SJCRH30 (cell line): ENCODE measurements around the gene TSHZ2. TPM values are rescaled to one million over a fixed set of nuclear protein-coding genes. Genes with fewer than 3 reads are reported as not detected.

Experiments
- DNase-seq, 2 experiments: peaks; one replicate each; pipeline ENCODE4 v3.0.0-alpha.2; 2015 to 2020
- H3K27ac ChIP-seq: fragments of 250-450 bp; sonication (Bioruptor Pico); 2 replicates; pipeline ENCODE4 v1.5.1; 2020; ENCODE audit warnings: mild to moderate bottlenecking, moderate library complexity
- H3K27me3 ChIP-seq: fragments of 250-450 bp; sonication (Bioruptor Pico); 2 replicates; pipeline ENCODE4 v1.5.1; 2020; ENCODE audit warnings: mild to moderate bottlenecking, moderate library complexity
- H3K36me3 ChIP-seq: fragments of 250-450 bp; sonication (Bioruptor Pico); 2 replicates; pipeline ENCODE4 v1.5.1; 2020; ENCODE audit warnings: mild to moderate bottlenecking, moderate library complexity
- H3K4me1 ChIP-seq: fragments of 250-450 bp; sonication (Bioruptor Pico); 2 replicates; pipeline ENCODE4 v1.5.1; 2020; ENCODE audit warnings: mild to moderate bottlenecking, moderate library complexity
- H3K4me3 ChIP-seq: fragments of 250-450 bp; sonication (Bioruptor Pico); 2 replicates; pipeline ENCODE4 v1.5.1; 2020; ENCODE audit warnings: mild to moderate bottlenecking, moderate library complexity
- H3K9me3 ChIP-seq: fragments of 250-450 bp; sonication (Bioruptor Pico); replicated peaks from 2 replicates; pipeline ENCODE4 v1.5.1; 2020; ENCODE audit warnings: mild to moderate bottlenecking, moderate library complexity
- total RNA-seq: library from RNA; depleted of rRNA; stranded (reverse); fragments of >200 nt; shearing (Covaris generic); gene quantifications from 2 replicates; pipeline ENCODE4 v1.2.3, GENCODE V29; 2014

TSHZ2 gene
- total RNA-seq, 1 experiment from 2014 or later = not detected

DNA sequence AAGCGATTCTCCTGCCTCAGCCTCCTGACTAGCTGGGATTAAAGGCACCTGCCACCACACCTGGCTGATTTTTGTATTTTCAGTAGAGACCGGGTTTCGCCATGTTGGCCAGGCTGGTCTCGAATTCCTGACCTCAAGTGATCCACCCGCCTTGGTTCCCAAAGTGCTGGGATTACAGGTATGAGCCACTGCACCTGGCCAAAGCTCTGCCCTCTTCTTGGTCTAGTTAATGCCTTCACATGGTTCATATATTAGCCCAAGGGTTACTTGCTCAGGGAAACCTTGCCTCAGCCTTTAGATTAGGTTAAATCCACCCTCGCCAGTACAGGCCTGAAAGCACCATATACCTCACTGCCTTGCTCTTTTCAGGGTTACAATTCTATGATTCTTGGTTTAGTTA lies 26.1 kb downstream of the TSHZ2 start:
- Histone ChIP-seq H3K36me3 (no peaks in the 10 kb centered on the region), H3K27ac (no peak overlapping the region), H3K4me3 (no peak overlapping the region), H3K27me3 (peaks cover 15% of the 10 kb centered on the region), H3K4me1 (no peaks in the 10 kb centered on the region), H3K9me3 (no peaks in the 10 kb centered on the region)
- DNase-seq = no peak

GRCh38 chr20:52999040-52999439 lies 26.9 kb downstream of the TSHZ2 start:
- DNase-seq = no peak
- H3K27ac ChIP-seq = no peak overlapping the region
- H3K4me3 ChIP-seq = no peak overlapping the region
- no peaks in the 10 kb centered on the region for H3K9me3 ChIP-seq
- peaks cover 9% of the 10 kb centered on the region for H3K27me3 ChIP-seq
- no peaks in the 10 kb centered on the region for H3K4me1 ChIP-seq
- H3K36me3 ChIP-seq = no peaks in the 10 kb centered on the region

DNA sequence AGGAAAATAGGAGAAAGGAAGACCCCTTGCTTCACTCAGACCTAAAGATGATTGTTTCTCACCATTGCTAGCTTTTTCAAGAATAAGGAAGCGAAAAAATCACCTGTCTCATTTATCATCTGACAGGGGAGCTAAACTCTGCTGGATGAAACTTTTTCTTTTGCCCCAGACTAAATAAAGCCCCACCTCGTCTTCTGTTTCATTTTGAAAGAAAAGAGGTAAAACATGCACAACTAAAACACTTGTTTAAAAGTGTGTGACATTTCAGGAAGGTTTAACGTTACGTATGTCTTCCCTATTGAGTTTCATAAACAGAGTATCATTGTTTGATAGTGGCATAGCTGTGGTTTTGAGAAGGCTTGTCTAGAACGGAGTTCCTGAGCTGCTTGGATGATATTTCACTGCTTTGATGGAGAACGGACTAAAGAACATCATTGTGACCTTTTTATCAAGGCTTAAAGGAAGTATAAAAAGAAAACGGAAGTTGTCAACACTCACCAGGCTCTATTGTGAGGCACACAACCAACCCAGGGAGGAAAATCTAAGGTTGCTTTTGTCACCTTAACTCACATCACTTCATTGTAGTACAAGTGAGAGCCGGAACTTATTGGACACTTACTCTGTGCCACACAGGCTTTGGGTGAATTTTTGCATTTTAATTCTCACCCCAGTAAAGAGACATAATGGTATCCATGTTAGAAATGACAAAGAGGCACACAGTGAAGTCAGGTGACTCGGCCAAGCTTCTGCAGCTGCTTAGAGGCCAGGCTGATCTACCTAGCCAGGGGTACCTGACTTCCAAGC lies 29.5 kb downstream of the TSHZ2 start:
- no peak overlapping the region for H3K27ac ChIP-seq
- no peaks in the 10 kb centered on the region for H3K9me3 ChIP-seq
- peaks cover 4% of the 10 kb centered on the region; the same call in 1 of the 2 replicates for H3K27me3 ChIP-seq
- no peaks in the 10 kb centered on the region for H3K36me3 ChIP-seq
- no peak for DNase-seq
- H3K4me3 ChIP-seq = no peak overlapping the region
- no peaks in the 10 kb centered on the region for H3K4me1 ChIP-seq

- no peak for DNase-seq
- H3K4me1 ChIP-seq = no peaks in the 10 kb centered on the region
- no peak overlapping the region for H3K27ac ChIP-seq
- no peak overlapping the region for H3K4me3 ChIP-seq
- H3K36me3 ChIP-seq = no peaks in the 10 kb centered on the region
- peaks cover 4% of the 10 kb centered on the region; the same call in 1 of the 2 replicates for H3K27me3 ChIP-seq
- no peaks in the 10 kb centered on the region for H3K9me3 ChIP-seq
Measured at GRCh38 chr20:53002786-53003185, 30.6 kb downstream of the TSHZ2 start.

GRCh38 chr20:53003420-53004154 lies 31.4 kb downstream of the TSHZ2 start:
- no peaks in the 10 kb centered on the region for H3K4me1 ChIP-seq
- H3K4me3 ChIP-seq = no peak overlapping the region
- H3K36me3 ChIP-seq = no peaks in the 10 kb centered on the region
- H3K27me3 ChIP-seq = no peaks in the 10 kb centered on the region; the same call in 1 of the 2 replicates
- no peak for DNase-seq
- no peaks in the 10 kb centered on the region for H3K9me3 ChIP-seq
- H3K27ac ChIP-seq = no peak overlapping the region

- DNase-seq = no peak
- Histone ChIP-seq H3K36me3 (no peaks in the 10 kb centered on the region), H3K9me3 (no peaks in the 10 kb centered on the region), H3K27me3 (no peaks in the 10 kb centered on the region; the same call in 1 of the 2 replicates), H3K4me1 (no peaks in the 10 kb centered on the region), H3K4me3 (no peak overlapping the region), H3K27ac (no peak overlapping the region)
Measured at GRCh38 chr20:53004267-53004813, 32.2 kb downstream of the TSHZ2 start.

DNA sequence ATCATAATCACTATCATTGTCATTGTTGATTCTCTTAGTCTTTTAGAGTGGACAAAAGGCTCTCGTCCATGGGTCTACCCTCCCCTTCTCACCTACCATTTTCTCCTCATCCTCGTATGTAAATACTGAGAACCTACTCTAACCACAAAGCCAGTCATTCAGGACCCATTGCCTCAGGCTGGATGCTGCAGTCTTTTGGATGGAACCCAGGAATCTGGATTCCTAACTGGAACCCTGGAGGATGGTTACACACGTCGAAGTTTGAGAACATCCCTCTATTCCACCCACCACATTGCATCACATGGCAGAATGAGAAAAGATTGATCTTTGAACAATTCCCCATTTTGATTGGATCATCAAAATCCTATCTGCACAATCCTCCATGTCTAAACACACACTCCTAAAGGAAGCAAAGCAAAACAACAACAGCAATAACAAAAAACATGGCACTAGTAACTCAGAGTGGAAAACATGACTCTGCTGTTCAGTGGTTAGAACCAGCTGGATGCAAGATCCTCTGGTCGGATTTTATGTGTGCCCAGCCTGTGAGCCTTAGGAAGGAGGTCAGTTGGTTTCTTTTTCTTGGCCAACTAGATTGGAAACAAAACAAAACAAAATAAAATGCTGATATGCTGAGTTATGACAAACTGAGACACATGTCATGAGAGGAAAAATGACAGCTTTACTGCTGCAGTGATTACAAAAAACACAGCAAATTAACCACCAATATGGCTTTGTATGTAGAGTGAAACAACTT lies 38.0 kb downstream of the TSHZ2 start:
- no peaks in the 10 kb centered on the region for H3K9me3 ChIP-seq
- H3K27me3 ChIP-seq = no peaks in the 10 kb centered on the region
- no peaks in the 10 kb centered on the region for H3K4me1 ChIP-seq
- H3K27ac ChIP-seq = no peak overlapping the region
- no peaks in the 10 kb centered on the region for H3K36me3 ChIP-seq
- DNase-seq = no peak
- H3K4me3 ChIP-seq = no peak overlapping the region

DNA sequence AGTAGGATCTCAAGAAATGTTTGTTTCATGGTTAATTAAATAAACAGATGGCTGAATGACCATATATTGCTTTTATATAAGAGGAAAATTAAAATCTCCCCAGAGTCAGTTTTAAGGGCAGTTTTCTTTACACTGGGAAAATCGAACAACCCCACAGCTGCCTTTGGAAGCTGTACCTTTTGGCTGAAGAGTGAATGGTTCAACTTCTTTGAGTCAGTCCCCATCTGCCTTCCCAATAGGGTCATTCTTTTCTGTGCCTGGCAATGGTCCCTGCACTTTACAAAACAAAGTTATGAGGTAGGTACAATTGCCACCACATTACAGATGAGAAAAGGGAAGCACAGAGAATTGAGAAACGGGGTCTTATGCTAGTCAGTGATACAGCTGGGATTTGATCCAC lies 39.5 kb downstream of the TSHZ2 start:
- H3K9me3 ChIP-seq = no peaks in the 10 kb centered on the region
- H3K4me3 ChIP-seq = no peak overlapping the region
- H3K27ac ChIP-seq = no peak overlapping the region
- no peaks in the 10 kb centered on the region for H3K27me3 ChIP-seq
- DNase-seq = no peak
- no peaks in the 10 kb centered on the region for H3K4me1 ChIP-seq
- no peaks in the 10 kb centered on the region for H3K36me3 ChIP-seq

DNA sequence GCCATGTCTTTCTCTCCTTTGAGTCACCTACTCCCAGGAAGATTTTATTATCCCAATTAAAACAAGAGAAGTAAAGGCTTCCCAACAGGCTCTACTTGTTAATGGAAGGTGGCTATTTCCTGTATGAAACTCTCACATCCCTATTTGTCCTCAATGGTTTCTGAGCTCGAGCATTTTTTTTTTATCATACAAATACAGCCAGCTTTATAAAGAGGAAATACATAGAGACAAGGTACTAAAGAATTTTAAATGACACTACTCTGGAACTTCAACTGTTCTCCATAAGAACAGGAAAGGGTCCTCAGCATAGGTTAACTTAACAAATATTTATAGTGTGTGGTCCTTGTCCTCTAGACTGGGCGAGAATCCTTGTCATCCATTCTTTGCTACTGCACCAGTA lies 41.0 kb downstream of the TSHZ2 start:
- H3K4me1 ChIP-seq = no peaks in the 10 kb centered on the region
- no peaks in the 10 kb centered on the region for H3K36me3 ChIP-seq
- no peaks in the 10 kb centered on the region for H3K9me3 ChIP-seq
- 0 out of 2 replicates have a peak, but pooled peaks cover 6% of the 10 kb centered on the region for H3K27me3 ChIP-seq
- no peak overlapping the region for H3K27ac ChIP-seq
- no peak overlapping the region for H3K4me3 ChIP-seq
- DNase-seq = no peak

GRCh38 chr20:53013847-53014246 lies 41.7 kb downstream of the TSHZ2 start:
- H3K27ac ChIP-seq = no peak overlapping the region
- H3K4me1 ChIP-seq = no peaks in the 10 kb centered on the region
- no peak overlapping the region for H3K4me3 ChIP-seq
- no peaks in the 10 kb centered on the region for H3K9me3 ChIP-seq
- no peaks in the 10 kb centered on the region for H3K36me3 ChIP-seq
- 0 out of 2 replicates have a peak, but pooled peaks cover 6% of the 10 kb centered on the region for H3K27me3 ChIP-seq
- no peak for DNase-seq

GRCh38 chr20:53016071-53016470 lies 43.9 kb downstream of the TSHZ2 start:
- no peaks in the 10 kb centered on the region for H3K9me3 ChIP-seq
- no peak for DNase-seq
- H3K4me3 ChIP-seq = no peak overlapping the region
- H3K27me3 ChIP-seq = 0 out of 2 replicates have a peak, but pooled peaks cover 11% of the 10 kb centered on the region
- H3K4me1 ChIP-seq = no peaks in the 10 kb centered on the region
- no peak overlapping the region for H3K27ac ChIP-seq
- no peaks in the 10 kb centered on the region for H3K36me3 ChIP-seq

GRCh38 chr20:53016534-53017042 lies 44.4 kb downstream of the TSHZ2 start:
- no peaks in the 10 kb centered on the region for H3K36me3 ChIP-seq
- H3K27me3 ChIP-seq = 0 out of 2 replicates have a peak, but pooled peaks cover 11% of the 10 kb centered on the region
- H3K9me3 ChIP-seq = no peaks in the 10 kb centered on the region
- no peaks in the 10 kb centered on the region for H3K4me1 ChIP-seq
- DNase-seq = no peak
- no peak overlapping the region for H3K4me3 ChIP-seq
- H3K27ac ChIP-seq = no peak overlapping the region

- no peak for DNase-seq
- H3K36me3 ChIP-seq = no peaks in the 10 kb centered on the region
Measured at GRCh38 chr20:53017206-53017605, 45.0 kb downstream of the TSHZ2 start.

GRCh38 chr20:53019464-53019863 lies 47.3 kb downstream of the TSHZ2 start:
- Histone ChIP-seq H3K4me3 (no peak overlapping the region), H3K27me3 (peaks cover 14% of the 10 kb centered on the region; the same call in 1 of the 2 replicates), H3K27ac (no peak overlapping the region), H3K9me3 (no peaks in the 10 kb centered on the region), H3K4me1 (no peaks in the 10 kb centered on the region), H3K36me3 (no peaks in the 10 kb centered on the region)
- no peak for DNase-seq

More at GRCh38 chr20:53017206-53017605, 45.0 kb downstream of the TSHZ2 start:
- Histone ChIP-seq H3K4me3 (no peak overlapping the region), H3K4me1 (no peaks in the 10 kb centered on the region), H3K27ac (no peak overlapping the region), H3K9me3 (no peaks in the 10 kb centered on the region), H3K27me3 (peaks cover 11% of the 10 kb centered on the region; the same call in 1 of the 2 replicates)
